Measurements from ENCODE around the gene HS3ST2.
A peak's percentile ranks its signal among the peaks of the same experiment; 100 is the strongest.
"Not testable (repeated sequence)": the region's sequence is repeated elsewhere in the genome, so short reads cannot be mapped to it uniquely, and the experiment has no call there.

The HS3ST2 gene

GRCh38 chr16:22938647-22939046 lies 124.7 kb downstream of the HS3ST2 start:
- DNase-seq: no peak

- DNase-seq: not testable (repeated sequence)
These were observed 125.9 kb downstream of the HS3ST2 start for GRCh38 chr16:22939744-22940363.

- no peak for DNase-seq
These were observed 128.1 kb downstream of the HS3ST2 start for GRCh38 chr16:22941970-22942501.

GRCh38 chr16:22942811-22943210 lies 128.8 kb downstream of the HS3ST2 start:
- DNase-seq: no peak

GRCh38 chr16:22945361-22945760 lies 131.4 kb downstream of the HS3ST2 start:
- DNase-seq: no peak

- no peak for DNase-seq
These were observed 132.5 kb downstream of the HS3ST2 start for GRCh38 chr16:22946433-22946832.

GRCh38 chr16:22948058-22948602 lies 134.2 kb downstream of the HS3ST2 start:
- DNase-seq: peak; percentile 47

- peak; percentile 66 for DNase-seq
These were observed 134.8 kb downstream of the HS3ST2 start for GRCh38 chr16:22948603-22949368.

GRCh38 chr16:22955461-22956070 lies 141.6 kb downstream of the HS3ST2 start:
- peak; percentile 14 for DNase-seq

- no peak for DNase-seq
These were observed 147.2 kb downstream of the HS3ST2 start for GRCh38 chr16:22961206-22961605.

- no peak for DNase-seq
These were observed 148.9 kb downstream of the HS3ST2 start for GRCh38 chr16:22962905-22963304.

Data from retina (tissue), 1 donor.